HepG2 (cell line): Measurements from ENCODE around the gene UBE2I. TPM values are rescaled to one million over a fixed set of nuclear protein-coding genes. Genes with fewer than 3 reads are reported as not detected.
A peak's percentile ranks its signal among the peaks of the same experiment; 100 is the strongest.

ENCODE experiments used
- ATAC-seq: fragments of 200-7000 bp; cut with Tn5 transposase; 3 replicates; pipeline ENCODE4 v1.9.1; 2020; ENCODE audit warnings: mild to moderate bottlenecking, moderate library complexity
- BruUV-seq: library from RNA; stranded (reverse); fragments of 400-500 nt; replicated peaks from 2 replicates; lab custom pipeline; 2021; lab: Mats Ljungman, UMichigan
- CTCF ChIA-PET: fragments of 300-600 bp; formaldehyde crosslinking; extraction: SDS; loops from one replicate; lab custom pipeline; 2021; ENCODE audit warnings: low total read pairs, inconsistent platforms, low intra/inter-chr PET ratio; lab: Yijun Ruan, JAX
- POLR2A ChIA-PET: fragments of 350-600 bp; sonication (Branson Sonifier 250); formaldehyde crosslinking; loops from one replicate; lab custom pipeline; 2020; ENCODE audit warnings: antibody characterized with exemption, inconsistent platforms; lab: Yijun Ruan, JAX
- DNase-seq: peaks from one replicate; pipeline ENCODE4 v3.0.0-alpha.2; 2015; ENCODE audit warnings: low spot score
- FAIRE-seq: peaks from 3 replicates; lab custom pipeline; 2011; peaks lifted over from hg19 to GRCh38; lab: Jason Lieb, UNC
- H2AFZ ChIP-seq: one replicate; pipeline ENCODE4 v1.6.1; 2011; ENCODE audit warnings: low read length, inconsistent platforms
- H3K27ac ChIP-seq: fragments of 300-600 bp; 3 replicates; pipeline ENCODE4 v1.8.0; 2011; ENCODE audit warnings: mixed run types, mild to moderate bottlenecking, mixed read lengths, low read length, inconsistent platforms; ENCODE audit not compliant: insufficient read depth; ENCODE audit errors: extremely low read length
- H3K27me3 ChIP-seq, 2 experiments: fragments of 200-600 bp in 1 of 2; 2 replicates in 1 of 2; 3 replicates in 1 of 2; pipeline versions ENCODE4 v1.6.0 to v1.8.0; 2011; ENCODE audit warnings: low read length in 2 of 2, mild to moderate bottlenecking in 2 of 2, moderate library complexity in 2 of 2, inconsistent platforms in 1 of 2; ENCODE audit not compliant: insufficient read depth in 2 of 2, control insufficient read depth in 1 of 2
- H3K36me3 ChIP-seq, 2 experiments: fragments of 200-600 bp in 1 of 2; replicated peaks in 1 of 2; 2 replicates in 1 of 2; 3 replicates in 1 of 2; pipeline versions ENCODE4 v1.5.1 to v1.8.0; 2011; ENCODE audit warnings: low read length in 2 of 2, inconsistent platforms in 1 of 2; ENCODE audit not compliant: insufficient read depth in 2 of 2, control insufficient read depth in 1 of 2
- H3K4me1 ChIP-seq: 2 replicates; pipeline ENCODE4 v1.5.1; 2012; ENCODE audit warnings: low read length, inconsistent platforms; ENCODE audit not compliant: insufficient read depth
- H3K4me2 ChIP-seq: 2 replicates; pipeline ENCODE4 v1.6.0; 2011; ENCODE audit warnings: low read depth, low read length, inconsistent platforms
- H3K4me3 ChIP-seq, 3 experiments: fragments of 200-600 bp in 1 of 3; sonication (generic), shearing (Covaris generic) in 1 of 3; replicated peaks in 1 of 3; 2 replicates each; pipeline ENCODE4 v1.5.1; 2011 to 2016; ENCODE audit warnings: low read length in 3 of 3, inconsistent platforms in 2 of 3, low read depth in 2 of 3, mild to moderate bottlenecking in 2 of 3, control low read depth in 1 of 3, mixed read lengths in 1 of 3; ENCODE audit not compliant: insufficient read depth in 1 of 3
- H3K79me2 ChIP-seq: one replicate; pipeline ENCODE4 v1.6.1; 2011; ENCODE audit warnings: low read length, inconsistent platforms; ENCODE audit not compliant: insufficient read depth
- H3K9ac ChIP-seq: 2 replicates; pipeline ENCODE4 v1.6.0; 2011; ENCODE audit warnings: mild to moderate bottlenecking, low read depth, low read length, inconsistent platforms; ENCODE audit not compliant: insufficient read depth
- H3K9me3 ChIP-seq: 2 replicates; pipeline ENCODE4 v1.5.1; 2012; ENCODE audit warnings: mild to moderate bottlenecking, low read length
- H4K20me1 ChIP-seq: 2 replicates; pipeline ENCODE4 v1.6.0; 2011; ENCODE audit warnings: inconsistent platforms, mild to moderate bottlenecking, low read length, moderate library complexity; ENCODE audit not compliant: insufficient read depth
- ADNP ChIP-seq: sonication (generic); formaldehyde crosslinking; IDR thresholded peaks from 2 replicates; pipeline ENCODE4 v1.4.0; 2020; ENCODE audit warnings: missing genetic modification reagents
- AGO2 ChIP-seq: fragments of 200-400 bp; formaldehyde crosslinking; optimal IDR thresholded peaks from 2 replicates; pipeline ENCODE3; 2017; ENCODE audit warnings: mild to moderate bottlenecking, low read depth, low read length, moderate library complexity
- DMAP1 ChIP-seq: IDR thresholded peaks from 2 replicates; pipeline ENCODE4 v1.6.1; 2016
- HOXD1 ChIP-seq: sonication (generic); formaldehyde crosslinking; IDR thresholded peaks from 2 replicates; pipeline ENCODE4 v1.5.0; 2020; ENCODE audit warnings: missing genetic modification reagents
- RBM22 ChIP-seq: fragments of 200-400 bp; formaldehyde crosslinking; optimal IDR thresholded peaks from 2 replicates; pipeline ENCODE3; 2017; ENCODE audit warnings: mild to moderate bottlenecking, low read length, moderate library complexity
- SMC3 ChIP-seq: IDR thresholded peaks from 2 replicates; pipeline ENCODE4 v1.6.1; 2011; ENCODE audit warnings: low read length, improper control_type of control experiment
- ZFP36L2 ChIP-seq: sonication (generic); formaldehyde crosslinking; IDR thresholded peaks from 2 replicates; pipeline ENCODE4 v1.4.0; 2020; ENCODE audit warnings: missing genetic modification reagents
- ZNF207 ChIP-seq: fragments of 450-650 bp; IDR thresholded peaks from 2 replicates; pipeline ENCODE4 v1.6.1; 2016; ENCODE audit warnings: antibody characterized with exemption, borderline replicate concordance
- ZNF703 ChIP-seq: sonication (generic); formaldehyde crosslinking; IDR thresholded peaks from 2 replicates; pipeline ENCODE4 v1.5.1; 2020; ENCODE audit warnings: missing genetic modification reagents, mild to moderate bottlenecking, moderate library complexity, borderline replicate concordance
- WGBS: methylation state at CpG from one replicate; pipeline ENCODE4 v1.1.6; 2017; ENCODE audit warnings: low lambda C conversion rate; 5-methylcytosine and 5-hydroxymethylcytosine counted together
- in situ Hi-C: cut with HindIII; loops from 2 replicates; pipeline ENCODE4 v1.10.0; 2017; ENCODE audit warnings: low pct_unique_long_range_greater_than_20kb; ENCODE audit not compliant: extremely low pct_ligation_motif_present
- intact Hi-C: fragments of 100-400 bp; cut with micrococcal nuclease; formaldehyde crosslinking; loops from one replicate; pipeline ENCODE4 v1.10.0; 2022; ENCODE audit not compliant: unreplicated experiment
- polyA plus RNA-seq, 8 experiments: library from polyadenylated mRNA; depleted of rRNA in 3 of 8; stranded (reverse) in 7 of 8; unstranded in 1 of 8; fragments of >200 nt; fragmentation: Illumina TruSeq in 4 of 8; extraction: Trizol in 4 of 8; gene quantifications; 2 replicates each; pipeline versions ENCODE4 v1.2.1 to v1.2.3, GENCODE V29; 2011 to 2016; ENCODE audit warnings: low read depth in 4 of 8, missing spikeins in 1 of 8, mixed read lengths in 1 of 8; ENCODE audit not compliant: insufficient read depth in 1 of 8
- total RNA-seq, 5 experiments: library from RNA; depleted of rRNA; stranded (reverse); fragments of >200 nt; fragmentation: Illumina TruSeq; extraction: Trizol; gene quantifications; 2 replicates each; pipeline ENCODE4 v1.2.3, GENCODE V29; 2016; ENCODE audit warnings: low read depth in 1 of 5
- TF ChIP-seq, protein P1 (sequence below): sonication (generic); formaldehyde crosslinking; conservative IDR thresholded peaks from 2 replicates; pipeline ENCODE4 v1.8.1; 2023; ENCODE audit warnings: missing genetic modification reagents
- TF ChIP-seq, protein P2 (sequence below): sonication (generic); formaldehyde crosslinking; IDR thresholded peaks from 2 replicates; pipeline ENCODE4 v1.5.0; 2020; ENCODE audit warnings: missing genetic modification reagents, mild to moderate bottlenecking, borderline replicate concordance

Gene UBE2I
- total and polyA plus RNA-seq, 2 of the 13 experiments (the other 11 are each of a cell fraction or from before 2014, with no cell fraction given): 75.8 to 98.9 TPM

DNA sequence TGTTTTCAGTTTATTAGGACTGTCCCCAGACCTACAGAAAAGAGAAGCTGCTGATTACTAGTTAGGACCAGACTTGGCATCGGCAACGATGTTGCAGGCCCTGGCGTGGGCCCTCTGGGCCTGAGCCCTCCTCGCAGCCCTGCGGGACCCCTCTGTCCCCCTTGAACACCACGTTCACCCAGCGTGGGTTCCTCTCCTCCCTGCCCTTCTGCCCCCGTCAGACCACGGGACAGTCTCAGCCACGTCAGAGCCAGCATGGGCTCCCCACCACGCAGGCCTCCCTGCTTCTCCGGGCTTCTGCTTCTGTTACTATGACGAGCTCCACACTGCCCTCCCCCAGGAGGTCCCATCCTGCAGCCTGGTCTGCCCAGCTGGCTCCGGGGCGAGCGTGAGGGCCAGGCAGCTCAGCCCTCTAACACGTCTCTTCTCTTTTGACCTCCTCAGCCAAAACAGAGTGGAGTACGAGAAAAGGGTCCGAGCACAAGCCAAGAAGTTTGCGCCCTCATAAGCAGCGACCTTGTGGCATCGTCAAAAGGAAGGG lies 14.9 kb downstream of the UBE2I start:
- POLR2A ChIA-PET: interaction anchor here (0.9 kb wide), 1 partner anchor 8 kb away, joined by 3 read pairs; no protein-coding TSS in a partner anchor
- H3K9me3 ChIP-seq: no peaks in the 10 kb centered on the region
- DNase-seq (no peak), FAIRE-seq (no peak)
- H3K4me1 ChIP-seq: no peaks in the 10 kb centered on the region
- H3K27me3 ChIP-seq: no peaks in the 10 kb centered on the region
- no peak overlapping the region for H3K4me3 ChIP-seq
- in situ Hi-C loops: no loop called here
- intact Hi-C loops: no loop called here
- H4K20me1 ChIP-seq: peaks cover 3% of the 10 kb centered on the region; the same call in 1 of the 2 replicates
- TF ChIP-seq ADNP (CRISPR knock-in tag): no peak
- TF ChIP-seq ZNF207: no peak
- TF ChIP-seq HOXD1 (CRISPR knock-in tag): no peak
- no peak for TF ChIP-seq ZFP36L2
- TF ChIP-seq SMC3: no peak
- peak; percentile 19 for TF ChIP-seq RBM22
- TF ChIP-seq ZNF703: no peak
- no peak for TF ChIP-seq DMAP1 (CRISPR knock-in tag)
- TF ChIP-seq, protein P1, sequence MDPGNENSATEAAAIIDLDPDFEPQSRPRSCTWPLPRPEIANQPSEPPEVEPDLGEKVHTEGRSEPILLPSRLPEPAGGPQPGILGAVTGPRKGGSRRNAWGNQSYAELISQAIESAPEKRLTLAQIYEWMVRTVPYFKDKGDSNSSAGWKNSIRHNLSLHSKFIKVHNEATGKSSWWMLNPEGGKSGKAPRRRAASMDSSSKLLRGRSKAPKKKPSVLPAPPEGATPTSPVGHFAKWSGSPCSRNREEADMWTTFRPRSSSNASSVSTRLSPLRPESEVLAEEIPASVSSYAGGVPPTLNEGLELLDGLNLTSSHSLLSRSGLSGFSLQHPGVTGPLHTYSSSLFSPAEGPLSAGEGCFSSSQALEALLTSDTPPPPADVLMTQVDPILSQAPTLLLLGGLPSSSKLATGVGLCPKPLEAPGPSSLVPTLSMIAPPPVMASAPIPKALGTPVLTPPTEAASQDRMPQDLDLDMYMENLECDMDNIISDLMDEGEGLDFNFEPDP (CRISPR knock-in tag): no peak
- peak; percentile 29 for TF ChIP-seq AGO2
- TF ChIP-seq, protein P2, sequence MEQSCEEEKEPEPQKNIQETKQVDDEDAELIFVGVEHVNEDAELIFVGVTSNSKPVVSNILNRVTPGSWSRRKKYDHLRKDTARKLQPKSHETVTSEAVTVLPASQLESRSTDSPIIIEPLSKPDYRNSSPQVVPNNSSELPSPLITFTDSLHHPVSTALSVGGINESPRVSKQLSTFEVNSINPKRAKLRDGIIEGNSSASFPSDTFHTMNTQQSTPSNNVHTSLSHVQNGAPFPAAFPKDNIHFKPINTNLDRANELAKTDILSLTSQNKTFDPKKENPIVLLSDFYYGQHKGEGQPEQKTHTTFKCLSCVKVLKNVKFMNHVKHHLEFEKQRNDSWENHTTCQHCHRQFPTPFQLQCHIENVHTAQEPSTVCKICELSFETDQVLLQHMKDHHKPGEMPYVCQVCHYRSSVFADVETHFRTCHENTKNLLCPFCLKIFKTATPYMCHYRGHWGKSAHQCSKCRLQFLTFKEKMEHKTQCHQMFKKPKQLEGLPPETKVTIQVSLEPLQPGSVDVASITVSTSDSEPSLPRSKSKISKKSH (CRISPR knock-in tag): no peak
- TF ChIP-seq, all 625 proteins: peak for 2
- H3K4me2 ChIP-seq: no peak overlapping the region
- no peak overlapping the region for H3K27ac ChIP-seq
- WGBS: 94% methylated on average over 22 of the region's 22 CpGs
- CTCF ChIA-PET: no interaction called here
- no peak for ATAC-seq
- no peak overlapping the region for H3K9ac ChIP-seq
- BruUV-seq: no TSS peak
- H2AFZ ChIP-seq: no peak overlapping the region
- H3K36me3 ChIP-seq: peaks cover 20 to 40% of the 10 kb centered on the region in 2 experiments; a peak in 4 of 5 replicates
- peaks cover 2% of the 10 kb centered on the region for H3K79me2 ChIP-seq
